A673 (cell line): Measurements from ENCODE around the gene L3MBTL3. TPM values are rescaled to one million over a fixed set of nuclear protein-coding genes. Genes with fewer than 3 reads are reported as not detected.

Experiments used
- BruUV-seq: library from RNA; stranded (reverse); fragments of 400-500 nt; replicated peaks from 2 replicates; lab custom pipeline; 2021; lab: Mats Ljungman, UMichigan
- CTCF ChIA-PET: fragments of 300-600 bp; sonication (Branson Sonifier 250); formaldehyde crosslinking; loops from one replicate; lab custom pipeline; 2022; ENCODE audit warnings: antibody characterized with exemption; lab: Charles Lee
- POLR2A ChIA-PET: fragments of 300-600 bp; sonication (Branson Sonifier 250); formaldehyde crosslinking; loops from one replicate; lab custom pipeline; 2022; ENCODE audit warnings: antibody characterized with exemption; ENCODE audit not compliant: low non-redundant PET; lab: Charles Lee
- DNase-seq: peaks from one replicate; pipeline ENCODE4 v3.0.0-alpha.2; 2015; ENCODE audit warnings: low spot score
- H3K27ac ChIP-seq: fragments of 200-600 bp; sonication (generic); 2 replicates; pipeline ENCODE4 v1.5.1; 2016; ENCODE audit warnings: mixed run types, low read depth, mild to moderate bottlenecking, mixed read lengths, antibody characterized with exemption, low read length; ENCODE audit not compliant: poor library complexity, severe bottlenecking
- H3K27me3 ChIP-seq: fragments of 200-600 bp; sonication (generic); replicated peaks from 2 replicates; pipeline ENCODE4 v1.6.1; 2017; ENCODE audit warnings: mixed run types, low read depth, mild to moderate bottlenecking, mixed read lengths, antibody characterized with exemption, low read length; ENCODE audit not compliant: insufficient read depth, poor library complexity
- H3K36me3 ChIP-seq: fragments of 200-600 bp; sonication (generic); 2 replicates; pipeline ENCODE4 v1.6.1; 2016; ENCODE audit warnings: mixed run types, mild to moderate bottlenecking, mixed read lengths, antibody characterized with exemption, low read length; ENCODE audit not compliant: insufficient read depth, poor library complexity, severe bottlenecking
- H3K4me1 ChIP-seq: fragments of 200-600 bp; sonication (generic); 2 replicates; pipeline ENCODE4 v1.6.1; 2017; ENCODE audit warnings: mixed run types, mild to moderate bottlenecking, mixed read lengths, antibody characterized with exemption, low read length; ENCODE audit not compliant: insufficient read depth, poor library complexity, severe bottlenecking
- H3K4me3 ChIP-seq: fragments of 200-600 bp; sonication (generic); 2 replicates; pipeline ENCODE4 v1.5.1; 2016; ENCODE audit warnings: low read depth, mixed run types, mild to moderate bottlenecking, mixed read lengths, low read length; ENCODE audit not compliant: poor library complexity, severe bottlenecking
- H3K9me3 ChIP-seq: fragments of 200-600 bp; sonication (generic); 2 replicates; pipeline ENCODE4 v1.6.1; 2016; ENCODE audit warnings: mixed run types, low read depth, mild to moderate bottlenecking, mixed read lengths, antibody characterized with exemption, low read length; ENCODE audit not compliant: poor library complexity, severe bottlenecking
- CTCF ChIP-seq: fragments of 300-800, 200-600 bp; sonication (generic); conservative IDR thresholded peaks from 2 replicates; pipeline ENCODE4 v1.5.1; 2017; ENCODE audit warnings: low read depth, mild to moderate bottlenecking, antibody characterized with exemption, low read length, moderate library complexity, mixed read lengths
- EZH2 ChIP-seq: fragments of 200-600 bp; sonication (generic); IDR thresholded peaks from 2 replicates; pipeline ENCODE4 v1.6.1; 2017; ENCODE audit warnings: borderline replicate concordance, low read depth, mild to moderate bottlenecking, mixed read lengths, antibody characterized with exemption, low read length; ENCODE audit not compliant: poor library complexity, severe bottlenecking
- intact Hi-C: fragments of 100-400 bp; cut with micrococcal nuclease; formaldehyde crosslinking; loops from one replicate; pipeline ENCODE4 v1.10.0; 2022; ENCODE audit not compliant: unreplicated experiment
- total RNA-seq: library from RNA; stranded (reverse); gene quantifications from 2 replicates; pipeline ENCODE4 v1.2.3, GENCODE V29; 2021

Gene L3MBTL3
- total RNA-seq, 1 experiment from 2014 or later: 40.8 TPM

GRCh38 chr6:130019326-130020072 lies 1.1 kb downstream of the L3MBTL3 start:
- CTCF ChIA-PET: no interaction called here
- Histone ChIP-seq H3K27ac (peak overlapping the region; percentile 78), H3K4me3 (peak overlapping the region; percentile 72), H3K36me3 (no peaks in the 10 kb centered on the region), H3K4me1 (peaks cover 13% of the 10 kb centered on the region), H3K9me3 (no peaks in the 10 kb centered on the region), H3K27me3 (no peaks in the 10 kb centered on the region)
- no TSS peak for BruUV-seq
- intact Hi-C loops: loop anchor here (5.0 kb wide), 2 partner anchors 127 to 517 kb away; no protein-coding TSS in a partner anchor
- peak; percentile 69 for DNase-seq
- POLR2A ChIA-PET: no interaction called here
- TF ChIP-seq EZH2 (no peak), CTCF (no peak)

GRCh38 chr6:130020073-130020906 lies 1.9 kb downstream of the L3MBTL3 start:
- CTCF ChIA-PET: interaction anchor here (0.7 to 1.4 kb wide), 3 partner anchors 15 to 423 kb away, joined by 3 to 6 read pairs (median 3); no protein-coding TSS in a partner anchor
- Histone ChIP-seq H3K4me1 (peaks cover 13% of the 10 kb centered on the region), H3K36me3 (no peaks in the 10 kb centered on the region), H3K9me3 (no peaks in the 10 kb centered on the region), H3K4me3 (peak overlapping the region; percentile 72), H3K27ac (peak overlapping the region; percentile 71), H3K27me3 (no peaks in the 10 kb centered on the region)
- no peak for TF ChIP-seq EZH2
- TF ChIP-seq CTCF: no peak
- no TSS peak for BruUV-seq
- POLR2A ChIA-PET: no interaction called here
- intact Hi-C loops: loop anchor here (5.0 kb wide), 1 partner anchor 518 kb away; no protein-coding TSS in a partner anchor
- peak; percentile 62 for DNase-seq

GRCh38 chr6:130020907-130021629 lies 2.7 kb downstream of the L3MBTL3 start:
- Histone ChIP-seq H3K4me3 (peak overlapping the region; percentile 72), H3K27me3 (no peaks in the 10 kb centered on the region), H3K9me3 (no peaks in the 10 kb centered on the region), H3K4me1 (peaks cover 13% of the 10 kb centered on the region), H3K36me3 (no peaks in the 10 kb centered on the region), H3K27ac (peak overlapping the region; percentile 71)
- POLR2A ChIA-PET: interaction anchor here (0.7 kb wide), 1 partner anchor 278 kb away, joined by 3 read pairs; no protein-coding TSS in a partner anchor
- intact Hi-C loops: loop anchor here (1.0 to 5.0 kb wide), 2 partner anchors 423 to 519 kb away; no protein-coding TSS in a partner anchor
- CTCF ChIA-PET: interaction anchor here (0.6 to 1.4 kb wide), 7 partner anchors 14 to 423 kb away, joined by 3 to 6 read pairs (median 3); no protein-coding TSS in a partner anchor
- TF ChIP-seq EZH2: no peak
- TF ChIP-seq CTCF: peak; percentile 89
- TSS peak; percentile 22 for BruUV-seq
- DNase-seq: peak; percentile 93
